Activated CD4-positive, alpha-beta T cell treated with anti-CD3 and anti-CD28 coated beads, Interleukin-2, Interleukin-6, amounts not matched to agents 100 ng/mL and 50 ng/mL, durations not matched to agents 16 hours and 8 hours (primary cell): ENCODE measurements around the gene ALG8.

Experiments
- DNase-seq: peaks from one replicate; pipeline ENCODE4 v3.0.0-alpha.2; 2020

ALG8 gene

GRCh38 chr11:78158987-78159652 is 19.7 kb upstream of the ALG8 start:
- no peak for DNase-seq

DNA sequence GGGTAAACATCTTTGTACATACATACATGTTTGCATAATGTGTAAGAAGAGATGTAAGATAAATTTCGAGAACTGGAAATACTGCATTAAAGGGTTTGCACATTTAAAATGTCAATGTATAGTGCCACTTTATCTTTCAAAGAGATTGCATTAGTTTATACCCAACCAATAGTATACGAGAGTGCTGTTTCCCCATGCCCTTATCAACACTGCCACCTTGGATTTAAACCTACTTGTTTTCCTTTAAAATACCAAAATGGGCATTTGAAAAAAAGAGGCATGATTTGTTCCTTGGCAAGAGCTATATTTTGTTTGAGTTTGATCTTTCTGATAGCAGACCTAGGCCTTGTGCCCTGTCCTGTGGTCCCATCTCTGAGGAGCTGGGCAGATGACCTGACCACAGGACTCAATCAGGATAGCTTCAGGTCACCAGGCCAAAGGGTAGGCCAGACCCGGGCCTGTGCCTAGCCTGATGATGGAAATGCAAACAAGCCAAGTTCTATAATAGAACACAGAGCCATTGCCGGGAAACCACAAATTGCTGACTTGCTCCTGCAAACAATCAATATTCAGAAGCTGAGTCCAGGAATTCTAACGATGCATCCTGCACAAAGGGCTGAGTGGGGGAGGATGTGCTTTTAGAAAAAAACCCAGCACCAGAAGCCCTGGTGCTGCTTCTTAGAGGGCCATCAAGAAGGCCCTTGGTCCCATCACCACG is 16.9 kb upstream of the ALG8 start:
- no peak for DNase-seq

GRCh38 chr11:78151804-78152203 is 12.4 kb upstream of the ALG8 start:
- DNase-seq, result no peak

- DNase-seq, result no peak
These were observed 11.3 kb upstream of the ALG8 start for GRCh38 chr11:78150754-78151153.

DNA sequence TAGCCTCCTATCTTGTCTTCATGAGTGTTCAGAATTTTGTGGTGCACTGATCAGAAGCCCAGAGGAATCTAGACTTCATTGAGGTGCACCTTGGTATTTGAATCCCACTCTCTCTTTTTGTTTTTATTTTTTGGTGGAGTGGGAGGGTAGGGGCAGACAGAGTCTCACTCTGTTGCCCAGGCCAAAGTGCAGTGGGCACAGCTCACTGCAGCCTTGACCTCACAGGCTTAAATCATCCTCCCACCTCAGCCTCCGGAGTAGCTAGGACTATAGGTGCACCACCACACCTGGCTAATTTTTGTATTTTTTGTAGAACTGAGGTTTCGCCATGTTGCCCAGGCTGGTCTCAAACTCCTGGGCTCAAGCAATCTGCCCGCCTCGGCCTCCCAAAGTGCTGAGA is 10.9 kb upstream of the ALG8 start:
- DNase-seq, result no peak

DNA sequence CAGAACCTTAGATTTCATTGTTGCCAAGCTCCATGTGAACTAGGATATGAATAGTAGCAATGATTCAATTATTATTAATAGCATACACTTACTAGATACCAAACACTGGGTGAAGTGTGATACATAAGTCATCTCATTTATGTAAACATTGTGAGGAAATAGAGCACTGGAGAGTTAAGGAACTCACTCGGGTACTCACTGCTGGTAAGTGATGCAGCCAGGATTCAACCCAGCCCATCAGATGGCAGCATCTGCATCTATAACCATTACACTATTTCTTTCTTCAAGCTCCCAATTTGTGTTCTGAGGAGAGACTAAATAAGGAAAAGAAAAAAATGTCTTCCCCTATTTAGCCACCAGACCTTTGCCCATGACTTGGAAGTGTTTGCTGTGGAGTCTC is 10.2 kb upstream of the ALG8 start:
- DNase-seq, result no peak

- DNase-seq, result no peak
These were observed 8.4 kb upstream of the ALG8 start for GRCh38 chr11:78147807-78148206.

DNA sequence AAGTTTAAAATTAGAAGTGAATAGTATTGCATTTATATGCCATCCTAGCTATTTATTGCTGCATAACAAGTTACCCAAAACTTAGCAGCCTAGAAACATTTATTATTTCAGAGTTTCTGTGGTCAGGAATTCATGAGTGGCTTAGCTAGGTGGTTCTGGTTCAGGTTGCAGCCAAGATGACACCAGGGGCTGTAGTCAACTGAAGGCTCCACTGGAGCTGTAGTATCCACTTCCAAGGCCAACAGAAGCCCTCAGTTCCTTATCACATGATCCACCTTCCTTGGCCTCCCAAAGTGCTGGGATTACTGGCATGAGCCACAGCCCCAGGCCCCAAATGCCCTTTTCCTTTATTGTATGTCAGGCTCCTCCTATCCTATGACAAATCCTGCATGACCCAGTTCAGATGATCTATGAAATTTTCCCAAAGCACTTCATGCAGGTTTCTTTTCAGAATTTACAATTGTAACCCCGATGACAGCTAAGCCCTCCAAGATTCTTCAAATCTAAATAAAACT is 6.1 kb upstream of the ALG8 start:
- no peak for DNase-seq

DNA sequence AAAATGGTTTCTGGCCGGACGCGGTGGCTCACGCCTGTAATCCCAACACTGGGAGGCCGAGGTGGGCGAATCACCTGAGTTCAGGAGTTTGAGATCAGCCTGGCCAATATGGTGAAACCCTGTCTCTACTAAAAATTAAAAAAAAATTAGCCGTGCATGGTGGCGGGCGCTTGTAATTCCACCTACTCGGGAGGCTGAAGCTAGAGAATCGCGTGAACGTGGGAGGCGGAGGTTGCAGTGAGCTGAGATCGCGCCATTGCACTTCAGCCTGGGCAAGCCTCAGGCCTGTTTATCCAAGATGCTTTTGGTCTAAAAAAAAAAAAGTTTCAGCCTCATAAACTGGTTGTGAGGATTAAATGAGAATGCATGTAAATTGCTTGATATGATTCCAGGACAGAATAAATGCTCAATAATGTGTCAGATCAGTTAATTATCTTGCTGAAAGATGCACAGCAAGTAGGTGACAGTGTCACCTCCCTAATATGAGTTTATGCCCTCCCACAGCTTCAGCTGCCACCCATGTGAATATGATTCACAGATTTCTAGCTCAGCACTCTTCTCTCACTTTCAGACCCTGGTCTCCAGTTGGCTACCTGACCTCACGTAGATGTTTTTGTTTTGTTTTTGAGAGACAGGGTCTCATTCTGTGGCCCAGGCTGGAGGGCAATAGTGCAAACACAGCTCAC is 1.1 kb upstream of the ALG8 start:
- peak; percentile 12 for DNase-seq

- peak; percentile 70 for DNase-seq
These were observed 568 bp downstream of the ALG8 start for GRCh38 chr11:78138694-78139421.

DNA sequence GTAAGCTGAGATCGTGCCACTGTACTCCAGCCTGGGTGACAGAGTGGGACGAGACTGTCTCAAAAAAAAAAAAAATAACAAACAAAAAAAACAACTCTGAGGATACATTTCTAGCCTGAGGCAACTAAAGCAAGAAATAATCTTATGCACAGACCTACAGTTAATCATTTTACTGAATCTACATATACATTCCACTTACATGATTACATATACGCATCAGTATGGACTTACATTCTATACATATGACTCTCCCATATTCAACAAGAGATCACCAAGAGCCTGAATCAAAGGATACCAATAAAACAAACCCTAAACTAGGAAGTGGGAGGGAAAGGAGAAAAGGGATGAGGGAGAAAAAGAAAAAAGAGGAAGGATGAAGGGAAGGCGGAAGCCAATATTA is 1.1 kb downstream of the ALG8 start:
- no peak for DNase-seq

DNA sequence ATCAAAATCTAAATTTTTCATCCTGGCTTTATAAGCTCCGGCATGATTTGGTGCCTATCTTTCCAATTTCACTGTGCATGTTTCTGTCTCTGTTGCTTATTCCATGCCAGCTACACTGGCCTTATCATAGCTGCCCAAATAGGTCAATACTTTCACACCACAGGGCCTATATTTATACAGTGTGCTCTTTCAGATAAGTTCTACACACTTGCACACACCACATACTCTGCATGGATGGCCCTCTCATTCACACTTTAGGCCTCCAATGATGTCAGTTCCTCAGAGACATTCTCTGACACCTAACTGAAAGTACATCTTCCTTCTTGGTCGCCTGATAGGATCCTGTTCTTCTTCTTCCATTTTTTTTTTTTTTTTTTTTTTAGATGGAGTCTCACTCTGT is 7.0 kb downstream of the ALG8 start:
- DNase-seq, result no peak

DNA sequence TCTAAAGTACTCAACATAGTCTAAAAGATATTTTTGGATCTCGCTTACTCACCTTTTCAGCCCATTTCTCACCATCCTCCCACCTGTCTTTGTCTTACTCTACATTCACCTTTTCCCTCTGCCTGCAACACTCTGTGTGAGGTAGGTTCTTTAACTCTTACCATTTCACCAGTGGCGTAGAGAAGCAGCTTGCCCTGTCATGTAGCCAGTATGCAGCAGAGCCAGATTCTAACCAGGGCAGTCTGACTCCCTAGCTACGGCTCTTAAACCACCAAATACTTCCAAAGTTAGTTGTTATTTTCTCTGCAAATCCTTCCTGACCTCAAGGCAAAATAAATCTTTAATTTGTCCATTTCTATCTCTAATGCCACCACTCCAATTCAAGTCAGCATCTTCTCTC is 7.5 kb downstream of the ALG8 start:
- DNase-seq, result no peak

GRCh38 chr11:78127403-78127802 is 12.0 kb downstream of the ALG8 start:
- no peak for DNase-seq

DNA sequence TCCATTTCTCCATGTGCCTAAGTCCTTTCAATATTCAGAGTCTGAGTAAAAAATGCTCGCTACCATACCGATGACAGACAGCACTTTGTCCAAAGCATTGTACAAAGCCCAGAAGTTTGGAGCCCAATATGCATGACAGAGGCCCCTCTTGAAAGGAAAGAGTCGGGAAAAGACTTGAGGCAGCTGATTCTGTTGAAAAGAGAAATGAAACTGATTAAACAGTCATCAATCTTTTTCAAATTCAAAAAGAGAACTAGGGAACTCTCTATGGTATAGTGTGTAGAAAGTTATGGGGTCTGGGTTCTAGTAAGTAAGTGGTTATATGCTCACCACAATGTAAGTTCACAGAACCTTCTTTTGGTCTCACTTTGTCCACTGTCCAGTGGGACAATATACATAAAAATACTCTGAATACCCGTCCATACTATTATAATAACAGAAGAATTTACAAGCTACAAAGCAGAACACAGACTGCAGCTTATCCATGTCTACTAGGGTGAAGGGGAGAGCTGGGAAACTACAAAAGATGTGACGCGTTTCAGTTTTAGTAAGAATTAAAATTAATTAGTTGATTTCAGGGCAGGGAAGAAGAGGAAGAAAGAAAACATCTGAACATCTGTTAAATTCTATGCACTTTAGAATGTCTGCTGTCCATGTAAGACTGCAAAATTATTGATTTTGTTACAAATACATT is 26.7 kb downstream of the ALG8 start:
- DNase-seq, result no peak

GRCh38 chr11:78111298-78111697 is 28.1 kb downstream of the ALG8 start:
- no peak for DNase-seq

GRCh38 chr11:78110830-78111229 is 28.6 kb downstream of the ALG8 start:
- no peak for DNase-seq

- DNase-seq, result no peak
These were observed 29.1 kb downstream of the ALG8 start for GRCh38 chr11:78110351-78110750.

GRCh38 chr11:78109081-78110015 is 30.1 kb downstream of the ALG8 start:
- no peak for DNase-seq

GRCh38 chr11:78100676-78101472 is 38.6 kb downstream of the ALG8 start:
- DNase-seq, result no peak

GRCh38 chr11:78100261-78100660 is 39.2 kb downstream of the ALG8 start:
- DNase-seq, result no peak
